Upper lobe of left lung (tissue), 6 donors: ENCODE measurements around the gene LRG1. TPM values are rescaled to one million over a fixed set of nuclear protein-coding genes. Genes with fewer than 3 reads are reported as not detected.
A peak's percentile ranks its signal among the peaks of the same experiment; 100 is the strongest.

Experiments
- ATAC-seq, 2 donors: fragments of 200-7000 bp; cut with Tn5 transposase; one replicate each; pipeline ENCODE4 v1.9.1; 2022; ENCODE audit warnings: mild to moderate bottlenecking in 2 of 2, moderate library complexity in 2 of 2; ENCODE audit not compliant: low FRiP score in 2 of 2
- DNase-seq, 2 donors: peaks; one replicate each; pipeline ENCODE4 v3.0.0-alpha.2; 2019 to 2020
- H3K27ac ChIP-seq, 4 donors: fragments of 200-600 bp; sonication (generic); one replicate each; pipeline ENCODE4 v1.5.1; 2016 to 2019
- H3K27me3 ChIP-seq, 4 donors: fragments of 200-600 bp; sonication (generic); one replicate each; pipeline ENCODE4 v1.5.1; 2017 to 2019
- H3K36me3 ChIP-seq, 4 donors: fragments of 200-600 bp; sonication (generic); one replicate each; pipeline ENCODE4 v1.5.1; 2016 to 2019
- H3K4me1 ChIP-seq, 4 donors: fragments of 200-600 bp; sonication (generic); one replicate each; pipeline ENCODE4 v1.5.1; 2018 to 2019
- H3K4me3 ChIP-seq, 4 donors: fragments of 200-600 bp; sonication (generic); one replicate each; pipeline ENCODE4 v1.5.1; 2017 to 2019; ENCODE audit warnings: mild to moderate bottlenecking in 2 of 4, moderate library complexity in 1 of 4
- H3K9me3 ChIP-seq, 4 donors: fragments of 200-600 bp; sonication (generic); one replicate each; pipeline ENCODE4 v1.5.1; 2018 to 2019
- CTCF ChIP-seq, 6 experiments: fragments of 450-650 bp in 4 of 6; fragments of 200-600 bp in 2 of 6; sonication (generic) in 2 of 6; IDR thresholded peaks; one replicate each; pipeline ENCODE4 v1.5.1; 2016 to 2019; ENCODE audit warnings: antibody characterized with exemption in 6 of 6
- EP300 ChIP-seq, 4 donors: sonication (generic); formaldehyde crosslinking; IDR thresholded peaks; one replicate each; pipeline ENCODE4 v1.5.1; 2017; ENCODE audit warnings: antibody characterized with exemption in 4 of 4, control low read depth in 2 of 4
- POLR2A ChIP-seq, 4 donors: fragments of 450-650 bp; IDR thresholded peaks; one replicate each; pipeline ENCODE4 v1.5.1; 2016 to 2017; ENCODE audit warnings: antibody characterized with exemption in 4 of 4, mild to moderate bottlenecking in 2 of 4
- POLR2AphosphoS5 ChIP-seq, 2 donors: sonication (generic); formaldehyde crosslinking; IDR thresholded peaks; one replicate each; pipeline ENCODE4 v1.5.1; 2017; ENCODE audit warnings: antibody characterized with exemption in 2 of 2
- WGBS, 2 donors: methylation state at CpG; one replicate each; pipeline ENCODE4 v1.1.5; 2017 to 2018; 5-methylcytosine and 5-hydroxymethylcytosine counted together
- total RNA-seq, 6 donors: library from RNA; depleted of rRNA in 4 of 6; stranded (reverse); fragments of >200 nt in 4 of 6; gene quantifications; one replicate each; pipeline versions ENCODE4 v1.1.0 to v1.2.1, GENCODE V29; 2016 to 2021
- donor health status: DM: no; HTN: no; CAD: no; lungs with moderate emphysema.
- donor health status: DM: no; HTN: yes; CAD: no; lungs with severe emphysema.

Gene LRG1
- 10 to 100 TPM in 4 of 6 donors, 1 to 10 TPM in 2; 7.3 to 19.9 (median 12.2) TPM for total RNA-seq

- Histone ChIP-seq H3K27me3 (no peaks in the 10 kb centered on the region), H3K27ac (peak within 1 kb of the TSS; percentile 80 to 89 (median 86)), H3K9me3 (peaks cover 0 to 5% (median 2%) of the 10 kb centered on the region in 4 donors), H3K4me1 (peaks cover 10 to 37% (median 23%) of the 10 kb centered on the region in 4 donors), H3K36me3 (no peaks in the 10 kb centered on the region), H3K4me3 (peak within 1 kb of the TSS in 3 of 4 donors; percentile 13 to 47 (median 39))
- TF ChIP-seq CTCF (IDR thresholded peaks at IDR 0.05) (no peak), POLR2A (IDR thresholded peaks at IDR 0.05) (peak in 3 of 4 donors; percentile 44 to 93 (median 47)), POLR2AphosphoS5 (IDR thresholded peaks at IDR 0.05) (peak; percentile 91 to 92), EP300 (IDR thresholded peaks at IDR 0.05) (peak in 3 of 4 donors; percentile 60 to 84 (median 75))
- WGBS, 2 donors: 18 to 28% methylated on average over 6 to 14 of the region's 14 CpGs
- ATAC-seq: peak; percentile 74 to 90
- DNase-seq: peak in 1 of 2 donors; percentile 91
Observed at GRCh38 chr19:4539693-4540581, at the start of gene LRG1. Gene LRG1 (minus strand): TSS chr19:4540036. CDS start chr19:4540013, 23 bp downstream.

GRCh38 chr19:4588291-4588761 lies 48.5 kb upstream of the LRG1 start:
- H3K27me3 ChIP-seq: peaks cover 0 to 26% (median 19%) of the 10 kb centered on the region in 4 donors
- no peak for TF ChIP-seq CTCF (IDR thresholded peaks at IDR 0.05)
- TF ChIP-seq POLR2AphosphoS5 (IDR thresholded peaks at IDR 0.05): no peak
- TF ChIP-seq EP300 (IDR thresholded peaks at IDR 0.05): no peak
- ATAC-seq: no peak
- no peaks in the 10 kb centered on the region for H3K9me3 ChIP-seq
- 57 to 60% methylated on average over 9 of the region's 9 CpGs for WGBS, 2 donors
- no peak overlapping the region for H3K4me3 ChIP-seq
- DNase-seq: no peak
- H3K27ac ChIP-seq: no peak overlapping the region
- H3K36me3 ChIP-seq: no peaks in the 10 kb centered on the region
- H3K4me1 ChIP-seq: peaks cover 10 to 14% (median 11%) of the 10 kb centered on the region in 4 donors

GRCh38 chr19:4587527-4587926 lies 47.7 kb upstream of the LRG1 start:
- H3K4me1 ChIP-seq: peaks cover 10 to 14% (median 11%) of the 10 kb centered on the region in 4 donors
- H3K4me3 ChIP-seq: no peak overlapping the region
- no peak overlapping the region for H3K27ac ChIP-seq
- H3K27me3 ChIP-seq: peaks cover 0 to 26% (median 21%) of the 10 kb centered on the region in 4 donors
- no peaks in the 10 kb centered on the region for H3K9me3 ChIP-seq
- DNase-seq (no peak), ATAC-seq (no peak)
- WGBS, 2 donors: 85 to 89% methylated on average over 6 of the region's 6 CpGs
- H3K36me3 ChIP-seq: no peaks in the 10 kb centered on the region
- TF ChIP-seq POLR2A (IDR thresholded peaks at IDR 0.05) (no peak), EP300 (IDR thresholded peaks at IDR 0.05) (no peak), POLR2AphosphoS5 (IDR thresholded peaks at IDR 0.05) (no peak), CTCF (IDR thresholded peaks at IDR 0.05) (no peak)

GRCh38 chr19:4586691-4587090 lies 46.9 kb upstream of the LRG1 start:
- H3K27ac ChIP-seq: no peak overlapping the region
- peaks cover 10 to 17% (median 11%) of the 10 kb centered on the region in 4 donors for H3K4me1 ChIP-seq
- no peaks in the 10 kb centered on the region for H3K36me3 ChIP-seq
- peaks cover 0 to 33% (median 26%) of the 10 kb centered on the region in 4 donors for H3K27me3 ChIP-seq
- TF ChIP-seq POLR2A (IDR thresholded peaks at IDR 0.05): no peak
- TF ChIP-seq EP300 (IDR thresholded peaks at IDR 0.05): no peak
- TF ChIP-seq POLR2AphosphoS5 (IDR thresholded peaks at IDR 0.05): no peak
- TF ChIP-seq CTCF (IDR thresholded peaks at IDR 0.05): no peak
- 72 to 82% methylated on average over 5 to 6 of the region's 6 CpGs for WGBS, 2 donors
- DNase-seq: no peak
- ATAC-seq: no peak
- H3K4me3 ChIP-seq: no peak overlapping the region
- no peaks in the 10 kb centered on the region for H3K9me3 ChIP-seq
